ENCODE results near the gene CCDC106. TPM values are rescaled to one million over a fixed set of nuclear protein-coding genes. Genes with fewer than 3 reads are reported as not detected.

CCDC106 gene
- total RNA-seq, 1 donor from 2014 or later = 11.1 TPM

GRCh38 chr19:55678121-55678671 lies 30.2 kb downstream of the CCDC106 start:
- Histone ChIP-seq H3K27me3 (no peaks in the 10 kb centered on the region), H3K4me3 (no peak overlapping the region), H3K9me3 (no peaks in the 10 kb centered on the region), H3K36me3 (peaks cover 63% of the 10 kb centered on the region), H3K4me1 (peaks cover 38% of the 10 kb centered on the region), H3K27ac (peak overlapping the region; percentile 36)
- intact Hi-C loops (cut with DNase I) = no loop called here
- DNase-seq = no peak
- peak; percentile 54 for ATAC-seq
- TF ChIP-seq CTCF (IDR thresholded peaks at IDR 0.05) = peak; percentile 5

GRCh38 chr19:55679343-55680257 lies 31.6 kb downstream of the CCDC106 start:
- H3K4me3 ChIP-seq = no peak overlapping the region
- no peak for DNase-seq
- intact Hi-C loops (cut with DNase I) = no loop called here
- no peaks in the 10 kb centered on the region for H3K9me3 ChIP-seq
- H3K4me1 ChIP-seq = peaks cover 40% of the 10 kb centered on the region
- no peak for ATAC-seq
- peaks cover 62% of the 10 kb centered on the region for H3K36me3 ChIP-seq
- H3K27ac ChIP-seq = no peak overlapping the region
- TF ChIP-seq CTCF (IDR thresholded peaks at IDR 0.05) = no peak
- no peaks in the 10 kb centered on the region for H3K27me3 ChIP-seq

GRCh38 chr19:55680339-55681130 lies 32.5 kb downstream of the CCDC106 start:
- Histone ChIP-seq H3K4me3 (no peak overlapping the region), H3K36me3 (peaks cover 72% of the 10 kb centered on the region), H3K27ac (no peak overlapping the region), H3K27me3 (no peaks in the 10 kb centered on the region), H3K4me1 (peaks cover 41% of the 10 kb centered on the region), H3K9me3 (no peaks in the 10 kb centered on the region)
- no peak for TF ChIP-seq CTCF (IDR thresholded peaks at IDR 0.05)
- intact Hi-C loops (cut with DNase I) = no loop called here
- DNase-seq = no peak
- ATAC-seq = no peak

GRCh38 chr19:55681131-55682092 lies 33.4 kb downstream of the CCDC106 start:
- Histone ChIP-seq H3K4me3 (no peak overlapping the region), H3K36me3 (peaks cover 80% of the 10 kb centered on the region), H3K27me3 (no peaks in the 10 kb centered on the region), H3K27ac (no peak overlapping the region), H3K9me3 (no peaks in the 10 kb centered on the region), H3K4me1 (peaks cover 33% of the 10 kb centered on the region)
- ATAC-seq = no peak
- intact Hi-C loops (cut with DNase I) = no loop called here
- no peak for TF ChIP-seq CTCF (IDR thresholded peaks at IDR 0.05)
- no peak for DNase-seq
